LoVo (cell line): ENCODE data around the gene TTC12.

Source experiments
- DNase-seq: peaks from one replicate; pipeline ENCODE4 v3.0.0-alpha.2; 2016; ENCODE audit warnings: low spot score

TTC12 gene

DNA sequence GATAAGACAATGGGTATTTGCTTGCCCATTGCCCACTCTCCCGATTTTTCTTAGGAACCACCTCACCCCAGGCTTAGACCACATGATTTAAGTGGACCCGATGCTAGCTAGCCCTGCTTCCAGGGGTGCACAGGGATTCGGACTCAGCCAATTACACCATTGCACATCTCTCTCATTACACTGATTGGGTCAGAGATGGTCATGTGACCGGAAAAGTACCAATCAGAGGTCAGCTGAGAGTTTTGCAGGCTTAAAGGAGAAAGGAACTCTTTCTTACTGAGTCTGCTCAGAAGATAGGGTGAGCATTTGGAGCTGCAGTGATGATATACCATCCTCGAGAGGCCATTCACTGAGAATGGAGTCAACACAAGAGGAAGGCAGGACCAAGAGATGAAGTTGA, 61.0 kb downstream of the TTC12 start:
- no peak for DNase-seq

DNA sequence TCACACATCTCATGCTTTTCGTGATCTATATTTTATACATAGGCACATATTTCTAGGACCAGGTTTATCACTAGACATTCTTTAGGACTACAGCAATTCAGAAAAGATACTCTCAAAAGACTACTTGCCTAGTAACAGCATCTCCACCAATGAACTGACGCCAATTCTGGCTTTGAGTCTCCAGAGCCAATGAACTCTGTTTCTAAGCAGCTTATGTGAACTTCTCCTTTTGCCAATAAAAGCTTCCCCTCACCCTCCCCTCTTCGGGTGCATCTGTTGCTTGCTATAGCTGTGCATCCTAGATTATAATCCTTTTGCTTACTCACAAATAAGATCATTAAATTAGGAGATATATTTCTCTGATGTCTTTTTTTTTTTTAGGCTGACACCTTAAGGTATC, 61.8 kb downstream of the TTC12 start:
- no peak for DNase-seq

DNA sequence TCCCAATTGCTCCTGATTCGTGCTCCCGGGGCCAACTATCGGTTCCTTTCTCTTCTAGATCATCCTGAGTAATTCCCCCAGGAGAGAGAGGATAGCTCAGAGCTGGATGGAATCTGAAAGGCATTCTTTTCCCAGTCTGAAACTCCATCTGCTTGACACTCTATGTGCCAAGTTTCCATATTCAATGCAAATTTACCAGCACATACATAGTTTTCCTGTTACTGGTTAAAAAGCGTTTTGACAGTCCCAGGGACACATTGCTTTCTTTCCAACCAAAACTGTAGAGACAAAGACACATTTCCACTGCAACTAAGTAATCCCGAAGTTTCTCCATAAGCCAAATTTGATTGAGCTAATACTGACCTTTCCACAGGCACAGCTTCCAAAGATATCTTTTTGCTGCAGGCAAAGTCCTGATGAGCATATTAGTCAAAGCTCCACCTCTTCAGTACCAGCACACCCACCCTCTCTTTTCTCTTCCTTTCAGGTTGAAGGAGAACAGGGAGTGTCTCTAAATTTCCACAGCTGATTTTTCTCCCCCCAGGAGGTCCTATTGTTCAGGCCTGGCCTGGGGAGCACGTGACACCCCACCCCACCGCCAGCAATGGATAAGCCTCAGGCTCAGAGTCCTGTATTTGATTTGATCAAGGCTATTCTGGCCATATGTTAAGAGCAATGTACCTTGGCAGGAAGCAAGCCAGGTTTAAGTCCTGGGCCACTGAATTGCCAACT, 63.5 kb downstream of the TTC12 start:
- no peak for DNase-seq

DNA sequence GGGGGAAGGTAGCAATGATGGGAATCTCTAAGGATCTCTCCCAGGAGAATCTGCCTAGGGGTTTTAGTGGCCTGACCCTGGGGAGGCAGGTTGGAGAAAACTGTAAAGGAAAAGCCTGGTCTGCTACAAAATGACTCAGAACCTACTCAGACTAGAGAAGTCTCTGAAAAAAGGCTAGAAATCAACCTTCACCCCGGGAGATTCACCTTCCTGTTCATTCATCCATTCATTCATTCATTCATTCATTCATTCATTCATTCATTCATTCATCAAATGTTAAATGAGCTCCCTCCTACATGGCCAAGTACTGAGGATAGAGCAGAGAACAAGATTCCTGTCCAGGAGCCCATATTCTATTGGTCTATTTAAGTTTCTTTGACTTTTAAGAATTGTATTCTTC, 64.3 kb downstream of the TTC12 start:
- no peak for DNase-seq

DNA sequence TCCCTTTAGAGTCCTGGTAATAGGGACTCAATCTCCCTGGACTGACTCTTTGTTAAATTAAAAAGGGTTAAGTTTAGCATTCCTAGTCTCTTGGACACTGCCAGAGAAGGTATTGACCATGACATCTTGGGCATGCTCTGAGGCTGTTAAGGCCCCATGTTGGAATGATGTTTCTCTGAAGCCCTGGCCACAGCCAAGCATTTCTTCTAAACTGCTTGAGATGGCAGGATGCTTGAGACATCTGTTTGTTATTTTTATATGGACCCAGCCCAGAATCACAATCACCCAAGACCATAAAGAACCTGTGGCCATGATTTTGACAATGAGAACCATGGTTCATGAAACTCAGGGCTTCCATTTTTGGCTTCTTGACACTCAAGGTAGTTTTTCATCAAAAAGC, 67.7 kb downstream of the TTC12 start:
- DNase-seq, result no peak

DNA sequence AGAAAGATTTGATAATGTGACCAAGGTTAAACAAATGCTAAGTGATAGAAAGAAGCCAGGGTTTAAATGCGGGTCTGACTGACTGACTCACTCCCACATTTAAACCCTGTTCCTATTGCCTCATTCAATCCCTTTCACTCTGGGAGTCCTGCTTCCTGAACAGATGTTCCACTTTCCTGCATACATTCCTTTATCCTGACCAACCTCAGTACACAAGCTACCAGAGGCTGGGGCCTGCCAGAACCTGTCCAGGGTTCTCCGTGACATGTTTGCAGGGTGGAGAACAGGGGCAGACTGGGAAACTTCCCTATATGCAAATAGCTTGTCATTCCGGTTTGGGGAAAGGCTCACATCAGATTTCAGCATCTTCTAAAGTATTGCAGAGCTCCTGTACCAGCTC, 70.2 kb downstream of the TTC12 start:
- DNase-seq, result peak; percentile 3

DNA sequence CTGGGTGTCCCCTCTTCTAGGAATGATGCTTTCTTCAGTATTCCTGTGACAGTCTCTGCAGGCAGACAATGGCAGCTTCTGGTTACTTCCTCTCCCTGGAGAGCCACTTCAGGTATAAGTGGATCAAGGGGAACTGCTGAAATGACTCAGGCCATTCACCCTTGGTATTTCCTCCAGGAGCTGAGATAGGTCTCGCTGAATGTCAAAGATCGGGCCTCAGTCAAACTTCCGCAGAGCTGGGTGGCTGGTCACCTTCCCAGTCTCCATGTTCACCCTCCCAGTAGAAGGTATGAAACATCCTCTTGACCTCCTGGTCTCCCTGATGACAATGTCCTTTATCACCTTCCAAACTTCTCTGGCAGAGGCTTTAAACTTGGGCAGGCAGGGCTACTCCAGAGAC, 71.4 kb downstream of the TTC12 start:
- no peak for DNase-seq

DNA sequence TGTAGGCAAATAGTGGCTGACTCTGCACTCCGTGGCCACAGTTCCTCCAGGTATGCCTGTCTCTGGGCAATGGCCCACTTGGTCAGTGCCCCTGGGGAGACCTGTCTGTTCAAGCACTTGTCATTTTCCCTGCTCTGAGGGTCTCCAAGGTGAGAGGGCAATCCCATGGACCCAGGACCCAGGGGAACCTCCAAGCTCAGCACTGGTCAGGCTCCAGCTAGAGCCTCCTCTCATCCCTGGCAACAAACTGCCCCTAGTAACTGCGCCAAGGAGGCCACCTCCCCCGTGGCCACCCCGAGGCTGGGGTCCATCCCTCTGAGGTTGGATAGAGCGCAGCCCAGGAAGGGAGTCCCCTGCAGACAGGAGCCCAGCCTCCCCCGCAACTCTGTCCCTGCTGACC, 72.5 kb downstream of the TTC12 start:
- no peak for DNase-seq

DNA sequence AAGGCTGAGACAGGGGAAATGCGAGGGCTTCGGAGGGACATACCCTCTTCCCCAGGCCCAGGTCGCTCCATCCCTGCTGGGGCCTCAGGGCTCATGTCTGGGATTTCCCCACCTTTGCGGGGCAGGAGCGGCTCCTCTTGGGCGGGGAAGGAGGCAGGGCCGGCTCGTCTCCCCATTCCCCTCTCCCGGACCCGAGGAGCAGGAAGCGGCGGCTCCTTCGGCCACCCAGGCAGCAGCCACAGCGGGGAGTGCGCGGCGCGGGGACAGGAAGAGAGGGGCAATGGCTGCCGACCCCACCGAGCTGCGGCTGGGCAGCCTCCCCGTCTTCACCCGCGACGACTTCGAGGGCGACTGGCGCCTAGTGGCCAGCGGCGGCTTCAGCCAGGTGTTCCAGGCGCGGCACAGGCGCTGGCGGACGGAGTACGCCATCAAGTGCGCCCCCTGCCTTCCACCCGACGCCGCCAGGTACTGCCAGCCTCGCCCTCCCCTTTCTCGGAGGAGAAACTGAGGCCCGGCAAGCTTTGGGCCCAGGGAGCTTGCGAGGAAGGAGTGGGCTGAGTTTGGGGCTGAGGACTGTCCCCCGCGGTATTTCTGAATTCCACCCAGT, 73.3 kb downstream of the TTC12 start, which contains the start of gene ANKK1:
Gene ANKK1, plus strand, starts transcription at position 175 of the 607 bp plus-strand sequence. Its CDS starts 106 bp downstream, at position 281.
- DNase-seq, result peak; percentile 47

DNA sequence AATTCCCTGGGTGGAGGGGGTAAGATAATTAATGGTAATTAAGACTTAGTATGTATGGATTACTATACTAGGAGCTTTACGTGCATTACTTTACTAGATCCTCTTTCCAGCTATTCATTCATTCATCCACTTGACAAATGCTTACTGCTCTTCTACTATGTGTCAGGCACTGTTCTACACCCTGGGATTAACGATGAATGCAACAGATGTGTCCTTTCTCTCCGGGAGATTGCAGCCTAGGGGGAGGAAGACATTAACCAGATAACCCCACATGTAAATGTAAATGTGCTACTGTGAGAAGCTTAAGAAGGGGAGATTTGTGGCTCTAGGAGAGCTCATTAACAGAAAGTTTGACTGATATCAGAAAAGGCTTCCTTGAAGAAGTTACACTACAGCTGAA, 74.9 kb downstream of the TTC12 start:
- no peak for DNase-seq

DNA sequence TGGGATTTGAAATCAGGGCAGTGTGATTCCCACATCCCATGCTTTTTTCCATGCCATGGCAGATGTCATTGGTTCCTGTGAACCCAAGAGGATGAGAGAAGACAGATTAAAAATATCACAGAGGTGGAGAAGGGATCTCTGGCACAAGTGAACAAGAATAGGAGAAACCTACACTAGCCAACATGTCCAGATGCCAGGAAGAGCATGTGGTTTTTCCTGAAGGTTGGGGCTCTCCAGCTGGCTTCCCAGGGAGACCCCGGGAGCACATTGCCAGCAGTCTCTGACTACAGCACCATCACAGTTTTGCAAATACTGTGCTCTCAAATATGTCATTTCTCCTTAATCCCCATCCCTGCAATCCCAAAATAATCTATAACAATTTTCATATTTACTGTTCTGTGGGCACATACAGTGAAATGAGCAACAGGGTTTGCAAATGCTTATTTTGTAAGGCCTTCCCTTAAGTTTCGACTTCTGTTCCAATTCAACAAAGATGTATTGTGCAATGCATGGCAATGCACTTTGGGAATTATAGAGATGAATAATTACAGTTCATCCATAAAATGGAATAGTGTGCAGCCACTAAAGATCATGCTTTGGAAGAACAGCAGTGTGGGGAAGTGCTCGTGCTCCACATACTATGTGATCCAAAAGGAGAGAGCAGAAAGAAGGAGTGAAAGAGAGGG, 78.0 kb downstream of the TTC12 start:
- no peak for DNase-seq

DNA sequence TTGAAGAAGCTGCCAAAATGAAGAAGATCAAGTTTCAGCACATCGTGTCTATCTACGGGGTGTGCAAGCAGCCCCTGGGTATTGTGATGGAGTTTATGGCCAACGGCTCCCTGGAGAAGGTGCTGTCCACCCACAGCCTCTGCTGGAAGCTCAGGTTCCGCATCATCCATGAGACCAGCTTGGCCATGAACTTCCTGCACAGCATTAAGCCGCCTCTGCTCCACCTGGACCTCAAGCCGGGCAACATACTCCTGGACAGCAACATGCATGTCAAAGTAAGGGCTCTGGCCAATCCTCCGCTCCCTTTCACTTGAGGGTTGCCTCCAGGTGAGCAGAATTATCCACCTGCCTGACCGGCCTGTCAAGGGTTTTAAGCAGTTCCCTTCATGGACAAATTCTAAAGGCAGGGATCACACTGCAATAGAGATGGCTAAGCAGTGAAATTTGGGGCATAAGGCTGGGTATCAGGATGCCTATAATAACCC, 79.2 kb downstream of the TTC12 start:
- no peak for DNase-seq

DNA sequence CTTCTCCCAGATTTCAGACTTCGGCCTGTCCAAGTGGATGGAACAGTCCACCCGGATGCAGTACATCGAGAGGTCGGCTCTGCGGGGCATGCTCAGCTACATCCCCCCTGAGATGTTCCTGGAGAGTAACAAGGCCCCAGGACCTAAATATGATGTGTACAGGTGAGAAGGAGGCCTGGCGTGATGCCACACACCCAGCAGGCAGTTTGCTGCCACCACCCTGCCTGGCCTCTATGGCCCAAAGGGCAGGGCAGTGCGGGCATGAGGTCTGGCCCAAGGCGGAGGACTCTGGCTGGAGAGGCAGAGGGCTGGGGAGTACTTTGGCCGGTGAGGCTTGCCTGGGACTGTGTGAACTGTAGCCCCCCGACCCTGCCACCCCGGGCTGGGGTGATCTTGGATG, 80.5 kb downstream of the TTC12 start:
- DNase-seq, result no peak

DNA sequence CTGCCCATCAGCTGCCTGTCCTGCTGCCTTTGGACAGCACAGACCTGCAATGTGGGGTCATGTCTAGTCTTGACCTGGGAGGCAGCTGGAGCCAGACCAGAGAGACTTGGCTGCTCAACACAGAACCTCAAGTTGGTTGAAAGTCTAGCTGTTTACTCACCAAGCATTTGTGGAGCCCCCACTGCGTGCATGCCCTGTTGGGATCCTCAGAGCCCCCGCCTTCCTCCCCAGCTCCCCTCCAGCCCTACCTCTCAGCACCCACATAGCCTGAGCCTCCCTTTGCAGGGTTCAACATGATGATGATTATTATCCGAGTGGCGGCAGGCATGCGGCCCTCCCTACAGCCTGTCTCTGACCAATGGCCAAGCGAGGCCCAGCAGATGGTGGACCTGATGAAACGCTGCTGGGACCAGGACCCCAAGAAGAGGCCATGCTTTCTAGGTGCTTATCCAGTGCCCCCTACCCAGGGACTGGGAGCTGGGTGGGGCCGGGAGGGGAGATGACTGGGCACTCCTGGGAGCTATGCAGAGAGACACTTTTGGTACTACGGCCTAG, 81.5 kb downstream of the TTC12 start:
- no peak for DNase-seq

DNA sequence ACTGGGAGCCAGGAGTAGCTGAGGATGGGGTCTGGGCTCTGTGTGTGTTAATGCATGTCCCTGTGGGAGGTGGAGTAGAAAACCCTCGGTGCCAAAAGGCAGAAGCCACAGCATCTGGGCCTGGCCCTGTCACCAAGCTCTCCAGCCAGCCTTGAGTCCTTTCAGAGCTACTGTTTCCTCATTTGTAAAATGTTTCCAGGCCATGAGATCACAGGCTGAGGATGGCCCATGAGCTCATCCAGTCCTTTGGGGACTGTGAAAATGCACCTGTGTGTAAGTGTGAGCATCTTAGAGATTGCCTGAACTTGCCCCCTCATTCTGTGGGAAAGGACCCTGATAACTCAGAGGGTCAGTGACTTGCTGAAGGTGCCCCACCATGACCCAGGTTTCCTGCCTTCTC, 82.3 kb downstream of the TTC12 start:
- no peak for DNase-seq

DNA sequence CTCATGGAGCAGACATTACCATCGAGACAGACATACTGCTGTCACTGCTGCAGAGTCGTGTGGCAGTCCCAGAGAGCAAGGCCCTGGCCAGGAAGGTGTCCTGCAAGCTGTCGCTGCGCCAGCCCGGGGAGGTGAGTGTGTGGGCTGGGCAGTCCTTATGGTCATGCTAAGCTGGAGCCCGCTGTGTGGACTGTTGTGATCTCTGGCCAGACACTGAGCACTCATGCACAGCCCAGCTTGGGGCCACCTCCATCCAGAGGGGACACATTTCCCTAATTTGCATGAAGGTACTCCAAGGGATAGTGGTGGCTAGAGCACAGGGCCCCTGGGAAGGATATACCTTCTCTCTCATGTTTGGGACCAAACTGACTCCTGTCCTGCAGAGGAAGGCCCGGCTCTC, 82.8 kb downstream of the TTC12 start:
- no peak for DNase-seq

DNA sequence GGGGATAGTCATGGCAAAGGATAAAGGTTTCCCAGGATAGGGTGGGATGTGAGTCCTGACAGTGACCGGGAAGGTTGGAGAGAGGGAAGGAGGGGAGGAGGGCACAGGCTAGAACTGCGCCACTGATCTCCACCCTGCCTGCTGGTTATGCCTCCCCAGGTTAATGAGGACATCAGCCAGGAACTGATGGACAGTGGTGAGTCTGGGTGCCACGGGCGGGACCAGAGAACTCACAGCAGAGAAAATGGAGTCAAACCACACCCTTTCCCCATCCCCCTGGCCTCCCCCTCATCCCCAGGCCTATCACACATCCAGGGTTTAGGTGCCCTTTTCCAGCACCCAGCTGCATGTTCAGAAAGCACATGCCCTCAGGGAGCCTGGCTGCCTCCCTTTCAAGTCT, 83.4 kb downstream of the TTC12 start:
- DNase-seq, result no peak

DNA sequence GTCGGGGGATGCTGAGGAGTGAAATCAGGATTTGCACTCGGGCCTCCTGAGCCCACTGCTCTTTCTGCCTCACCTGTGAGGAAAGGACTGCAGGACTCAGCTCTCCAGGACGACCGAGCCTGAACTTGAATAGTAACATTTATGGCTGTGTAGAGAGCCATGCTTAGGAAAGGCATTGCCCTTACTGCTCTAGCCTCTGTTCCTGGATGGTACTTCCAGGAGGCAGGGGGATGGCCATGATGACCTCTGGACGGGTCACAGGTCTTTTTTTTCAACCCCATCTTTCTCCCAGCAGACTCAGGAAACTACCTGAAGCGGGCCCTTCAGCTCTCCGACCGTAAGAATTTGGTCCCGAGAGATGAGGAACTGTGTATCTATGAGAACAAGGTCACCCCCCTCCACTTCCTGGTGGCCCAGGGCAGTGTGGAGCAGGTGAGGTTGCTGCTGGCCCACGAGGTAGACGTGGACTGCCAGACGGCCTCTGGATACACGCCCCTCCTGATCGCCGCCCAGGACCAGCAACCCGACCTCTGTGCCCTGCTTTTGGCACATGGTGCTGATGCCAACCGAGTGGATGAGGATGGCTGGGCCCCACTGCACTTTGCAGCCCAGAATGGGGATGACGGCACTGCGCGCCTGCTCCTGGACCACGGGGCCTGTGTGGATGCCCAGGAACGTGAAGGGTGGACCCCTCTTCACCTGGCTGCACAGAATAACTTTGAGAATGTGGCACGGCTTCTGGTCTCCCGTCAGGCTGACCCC, 84.5 kb downstream of the TTC12 start:
- no peak for DNase-seq

DNA sequence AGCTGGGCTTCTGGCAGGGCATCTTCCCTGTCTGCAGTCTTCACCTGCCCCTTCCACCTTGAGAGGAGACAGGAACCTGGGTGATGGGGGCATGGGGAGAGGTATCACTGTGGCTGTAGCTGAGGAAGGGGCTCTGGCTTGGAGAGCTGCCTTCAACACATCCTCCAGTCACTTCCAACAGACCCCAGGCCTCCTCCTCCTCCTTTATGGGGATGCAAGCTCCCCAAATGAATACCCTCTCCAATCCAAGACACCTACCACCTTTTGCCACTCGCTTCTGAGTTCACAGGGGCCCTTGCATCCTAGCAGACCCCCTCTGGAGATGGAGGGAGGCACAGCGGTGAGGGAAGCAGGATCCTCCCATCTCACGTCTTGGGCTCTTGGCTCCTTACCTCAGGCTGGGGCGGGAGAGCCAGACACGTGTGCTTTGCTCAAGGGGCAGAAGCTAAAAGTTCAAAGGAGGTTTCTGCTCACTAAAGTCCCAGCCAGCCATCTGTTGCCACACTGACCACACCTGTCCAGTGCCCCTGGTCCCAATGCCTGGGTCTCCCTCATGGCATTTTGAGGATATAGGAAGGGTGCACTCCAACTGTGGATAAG, 86.3 kb downstream of the TTC12 start:
- no peak for DNase-seq

DNA sequence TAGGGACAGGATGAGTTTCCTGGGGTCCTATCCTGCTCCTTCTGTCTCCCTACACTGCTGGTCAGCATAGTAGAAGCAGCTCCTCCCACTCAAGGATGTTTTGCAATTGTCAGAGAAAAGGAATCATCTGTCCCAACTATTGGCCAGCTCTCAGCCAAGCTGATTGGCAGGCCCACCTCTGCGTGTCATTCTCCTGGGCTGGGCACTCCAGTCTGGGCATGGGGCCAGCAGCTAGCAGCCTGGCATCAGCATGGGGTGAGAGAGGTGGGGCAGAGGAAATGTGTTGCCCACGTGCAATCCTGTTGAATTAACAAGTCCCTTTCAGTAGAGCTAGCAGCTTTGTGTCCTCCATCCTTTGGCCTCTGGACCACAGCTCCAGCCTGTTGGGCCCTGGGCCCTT, 87.3 kb downstream of the TTC12 start:
- DNase-seq, result peak; percentile 60

DNA sequence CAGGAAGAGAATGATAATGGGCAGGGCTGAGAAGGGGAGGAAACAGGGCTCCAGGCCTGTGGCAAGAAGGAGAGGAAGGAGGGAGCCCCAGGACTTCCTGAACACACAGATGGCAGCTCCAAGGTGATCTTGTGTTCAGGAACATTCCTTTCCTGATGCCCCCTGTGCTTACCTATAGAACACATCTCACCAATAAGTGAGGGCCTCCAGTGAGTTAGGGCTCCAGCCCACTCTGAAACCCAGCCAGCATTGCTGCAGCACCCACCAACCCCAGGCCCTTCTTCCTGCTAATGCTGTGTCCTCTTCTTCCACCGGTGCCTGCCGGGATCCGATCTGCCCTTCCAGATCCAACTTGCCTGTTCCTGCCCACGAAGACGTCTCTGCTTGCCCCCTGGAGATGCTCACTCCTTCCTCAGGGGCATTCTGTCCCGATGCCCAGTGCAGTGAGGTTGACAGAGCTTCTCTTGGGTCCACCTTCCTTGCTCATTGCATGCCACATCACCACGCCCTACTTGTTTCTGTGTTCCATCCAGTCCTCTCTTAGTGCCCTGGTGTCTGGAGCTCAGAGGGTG, 90.6 kb downstream of the TTC12 start:
- no peak for DNase-seq
